T-helper 17 cell (primary cell): Measurements from ENCODE around the gene ITGB4. TPM values are rescaled to one million over a fixed set of nuclear protein-coding genes. Genes with fewer than 3 reads are reported as not detected.

ENCODE experiments used
- ATAC-seq: fragments of 150-1000 bp; cut with Tn5 transposase; 2 replicates; pipeline ENCODE4 v1.10.0; 2021; ENCODE audit warnings: mild to moderate bottlenecking, moderate library complexity
- DNase-seq, 3 donors: peaks; one replicate each; pipeline versions ENCODE4 v3.0.0 to v3.0.0-alpha.2; 2020 to 2021
- H3K9me3 ChIP-seq: one replicate; pipeline ENCODE4 v1.7.0; 2013; ENCODE audit warnings: low read length, mild to moderate bottlenecking; ENCODE audit not compliant: control insufficient read depth, poor library complexity, severe bottlenecking
- H3K27ac Mint-ChIP-seq: one replicate; pipeline ENCODE4 v1.8.0; 2022; ENCODE audit warnings: mild to moderate bottlenecking, moderate library complexity, mixed read lengths
- H3K27me3 Mint-ChIP-seq: one replicate; pipeline ENCODE4 v1.8.0; 2022; ENCODE audit warnings: mixed read lengths
- H3K36me3 Mint-ChIP-seq: one replicate; pipeline ENCODE4 v1.8.0; 2022; ENCODE audit warnings: low read depth, mixed read lengths
- H3K4me1 Mint-ChIP-seq: one replicate; pipeline ENCODE4 v1.8.0; 2022; ENCODE audit warnings: mild to moderate bottlenecking, mixed read lengths
- H3K4me3 Mint-ChIP-seq: one replicate; pipeline ENCODE4 v1.8.0; 2022; ENCODE audit warnings: mild to moderate bottlenecking, moderate library complexity, mixed read lengths
- total RNA-seq, 4 donors: library from RNA in 2 of 4; stranded (reverse) in 2 of 4; gene quantifications; one replicate each; pipeline ENCODE4 v1.2.3 and lab custom pipeline; 2022 to 2026

ITGB4 gene
- total RNA-seq, 2 donors from 2014 or later, result 0.72 TPM; not detected in 1

GRCh38 chr17:75740631-75741077 is 19.4 kb downstream of the ITGB4 start:
- DNase-seq (no peak), ATAC-seq (no peak)
- Mint-ChIP-seq H3K36me3 (no peaks in the 10 kb centered on the region), H3K4me3 (no peak overlapping the region), H3K27me3 (no peaks in the 10 kb centered on the region), H3K4me1 (no peaks in the 10 kb centered on the region), H3K27ac (no peak overlapping the region)
- no peaks in the 10 kb centered on the region for H3K9me3 ChIP-seq

GRCh38 chr17:75742337-75742736 is 21.1 kb downstream of the ITGB4 start:
- ATAC-seq (no peak), DNase-seq (no peak)
- H3K4me3 Mint-ChIP-seq, result no peak overlapping the region
- H3K27ac Mint-ChIP-seq, result no peak overlapping the region
- no peaks in the 10 kb centered on the region for H3K36me3 Mint-ChIP-seq
- no peaks in the 10 kb centered on the region for H3K4me1 Mint-ChIP-seq
- H3K27me3 Mint-ChIP-seq, result no peaks in the 10 kb centered on the region
- H3K9me3 ChIP-seq, result no peaks in the 10 kb centered on the region

GRCh38 chr17:75743625-75744206 is 22.5 kb downstream of the ITGB4 start:
- Mint-ChIP-seq H3K4me1 (peaks cover 5% of the 10 kb centered on the region), H3K27me3 (peaks cover 6% of the 10 kb centered on the region), H3K4me3 (no peak overlapping the region), H3K27ac (no peak overlapping the region), H3K36me3 (no peaks in the 10 kb centered on the region)
- ATAC-seq, result no peak
- H3K9me3 ChIP-seq, result no peaks in the 10 kb centered on the region
- DNase-seq, result no peak

GRCh38 chr17:75748706-75749105 is 27.4 kb downstream of the ITGB4 start:
- peaks cover 6% of the 10 kb centered on the region for H3K27me3 Mint-ChIP-seq
- no peak overlapping the region for H3K4me3 Mint-ChIP-seq
- H3K9me3 ChIP-seq, result no peaks in the 10 kb centered on the region
- no peak overlapping the region for H3K27ac Mint-ChIP-seq
- H3K36me3 Mint-ChIP-seq, result no peaks in the 10 kb centered on the region
- DNase-seq, result no peak
- ATAC-seq, result no peak
- H3K4me1 Mint-ChIP-seq, result peaks cover 10% of the 10 kb centered on the region

GRCh38 chr17:75749545-75750389 is 28.5 kb downstream of the ITGB4 start:
- DNase-seq (peak; percentile 72 to 85 (median 83)), ATAC-seq (peak; percentile 76)
- no peaks in the 10 kb centered on the region for H3K9me3 ChIP-seq
- Mint-ChIP-seq H3K4me3 (peak overlapping the region; percentile 12), H3K27me3 (peaks cover 6% of the 10 kb centered on the region), H3K27ac (no peak overlapping the region), H3K4me1 (peaks cover 13% of the 10 kb centered on the region), H3K36me3 (peaks cover under 1% of the 10 kb centered on the region)

GRCh38 chr17:75750661-75751423 is 29.6 kb downstream of the ITGB4 start:
- H3K27me3 Mint-ChIP-seq, result peaks cover 6% of the 10 kb centered on the region
- no peak for DNase-seq
- H3K36me3 Mint-ChIP-seq, result peaks cover 2% of the 10 kb centered on the region
- ATAC-seq, result no peak
- H3K27ac Mint-ChIP-seq, result no peak overlapping the region
- peaks cover 16% of the 10 kb centered on the region for H3K4me1 Mint-ChIP-seq
- H3K9me3 ChIP-seq, result no peaks in the 10 kb centered on the region
- peak overlapping the region; percentile 53 for H3K4me3 Mint-ChIP-seq

GRCh38 chr17:75751676-75752404 is 30.6 kb downstream of the ITGB4 start:
- DNase-seq (no peak), ATAC-seq (no peak)
- Mint-ChIP-seq H3K27ac (no peak overlapping the region), H3K4me3 (peak overlapping the region; percentile 19), H3K4me1 (peaks cover 18% of the 10 kb centered on the region), H3K27me3 (peaks cover 6% of the 10 kb centered on the region), H3K36me3 (peaks cover 2% of the 10 kb centered on the region)
- no peaks in the 10 kb centered on the region for H3K9me3 ChIP-seq

GRCh38 chr17:75752405-75752709 is 31.1 kb downstream of the ITGB4 start:
- H3K4me3 Mint-ChIP-seq, result peak overlapping the region; percentile 66
- no peaks in the 10 kb centered on the region for H3K9me3 ChIP-seq
- H3K4me1 Mint-ChIP-seq, result peaks cover 18% of the 10 kb centered on the region
- peaks cover 6% of the 10 kb centered on the region for H3K27me3 Mint-ChIP-seq
- H3K36me3 Mint-ChIP-seq, result peaks cover 2% of the 10 kb centered on the region
- ATAC-seq (no peak), DNase-seq (no peak)
- H3K27ac Mint-ChIP-seq, result no peak overlapping the region

GRCh38 chr17:75752802-75753513 is 31.7 kb downstream of the ITGB4 start:
- no peak for DNase-seq
- no peaks in the 10 kb centered on the region for H3K9me3 ChIP-seq
- Mint-ChIP-seq H3K4me1 (peaks cover 13% of the 10 kb centered on the region), H3K36me3 (peaks cover 2% of the 10 kb centered on the region), H3K27me3 (peaks cover under 1% of the 10 kb centered on the region), H3K27ac (no peak overlapping the region), H3K4me3 (peak overlapping the region; percentile 74)
- no peak for ATAC-seq

- Mint-ChIP-seq H3K36me3 (peaks cover 2% of the 10 kb centered on the region), H3K27me3 (no peaks in the 10 kb centered on the region), H3K4me1 (peaks cover 13% of the 10 kb centered on the region), H3K27ac (no peak overlapping the region), H3K4me3 (peak overlapping the region; percentile 74)
- peak; percentile 60 to 68 (median 62) for DNase-seq
- ATAC-seq, result peak; percentile 85
- no peaks in the 10 kb centered on the region for H3K9me3 ChIP-seq
Measured at GRCh38 chr17:75753514-75754377, 32.5 kb downstream of the ITGB4 start.

GRCh38 chr17:75754378-75755204 is 33.3 kb downstream of the ITGB4 start:
- ATAC-seq, result no peak
- Mint-ChIP-seq H3K27ac (no peak overlapping the region), H3K36me3 (peaks cover 2% of the 10 kb centered on the region), H3K4me1 (peaks cover 13% of the 10 kb centered on the region), H3K4me3 (peak overlapping the region; percentile 92), H3K27me3 (no peaks in the 10 kb centered on the region)
- H3K9me3 ChIP-seq, result no peaks in the 10 kb centered on the region
- no peak for DNase-seq
